ENCODE data around the gene ADD1.

ADD1 gene

GRCh38 chr4:2806390-2807355, 37.0 kb upstream of the ADD1 start:
- no peak for DNase-seq

- no peak for DNase-seq
Observed at GRCh38 chr4:2807571-2807970, 36.1 kb upstream of the ADD1 start.

- no peak for DNase-seq
Observed at GRCh38 chr4:2808001-2808400, 35.6 kb upstream of the ADD1 start.

GRCh38 chr4:2809610-2810180, 33.9 kb upstream of the ADD1 start:
- DNase-seq = no peak

GRCh38 chr4:2810388-2810787, 33.3 kb upstream of the ADD1 start:
- no peak for DNase-seq

- DNase-seq = peak; percentile 26
Observed at GRCh38 chr4:2811830-2812611, 31.6 kb upstream of the ADD1 start.

GRCh38 chr4:2812612-2813354, 30.9 kb upstream of the ADD1 start:
- DNase-seq = no peak

GRCh38 chr4:2813446-2814405, 29.9 kb upstream of the ADD1 start:
- no peak for DNase-seq

GRCh38 chr4:2814627-2815270, 28.9 kb upstream of the ADD1 start:
- DNase-seq = no peak

- DNase-seq = no peak
Observed at GRCh38 chr4:2816401-2816954, 27.2 kb upstream of the ADD1 start.

- DNase-seq = no peak
Observed at GRCh38 chr4:2817137-2817536, 26.5 kb upstream of the ADD1 start.

GRCh38 chr4:2817701-2818350, 25.8 kb upstream of the ADD1 start:
- no peak for DNase-seq

GRCh38 chr4:2818351-2818939, 25.2 kb upstream of the ADD1 start:
- no peak for DNase-seq

GRCh38 chr4:2819244-2820215, 24.1 kb upstream of the ADD1 start:
- DNase-seq = no peak

- no peak for DNase-seq
Observed at GRCh38 chr4:2820216-2820982, 23.2 kb upstream of the ADD1 start.

GRCh38 chr4:2822461-2823300, 21.0 kb upstream of the ADD1 start:
- DNase-seq = no peak

GRCh38 chr4:2823301-2823670, 20.4 kb upstream of the ADD1 start:
- no peak for DNase-seq

Data from SHP77 treated with DMSO at 0.1 percent for 48 hours (cell line).